Measurements from ENCODE around the gene CYP4A22.

CYP4A22 gene

GRCh38 chr1:47175227-47175934 is 38.1 kb downstream of the CYP4A22 start:
- peak; percentile 95 for TF ChIP-seq CTCF (IDR thresholded peaks at IDR 0.05)

- no peak for TF ChIP-seq CTCF (IDR thresholded peaks at IDR 0.05)
Observed at GRCh38 chr1:47178020-47178419, 40.8 kb downstream of the CYP4A22 start.

- TF ChIP-seq CTCF (IDR thresholded peaks at IDR 0.05): no peak
Observed at GRCh38 chr1:47178654-47179016, 41.4 kb downstream of the CYP4A22 start.

GRCh38 chr1:47179017-47179987 is 42.1 kb downstream of the CYP4A22 start:
- TF ChIP-seq CTCF (IDR thresholded peaks at IDR 0.05): peak; percentile 90

- no peak for TF ChIP-seq CTCF (IDR thresholded peaks at IDR 0.05)
Observed at GRCh38 chr1:47179988-47180563, 42.8 kb downstream of the CYP4A22 start.

GRCh38 chr1:47180603-47181094 is 43.4 kb downstream of the CYP4A22 start:
- TF ChIP-seq CTCF (IDR thresholded peaks at IDR 0.05): no peak

- TF ChIP-seq CTCF (IDR thresholded peaks at IDR 0.05): no peak
Observed at GRCh38 chr1:47181095-47181954, 44.1 kb downstream of the CYP4A22 start.

Measured in LNCAP (cell line).